Putamen (tissue), 1 donor: ENCODE measurements around the gene PTPN14.

Experiments
- DNase-seq: peaks from one replicate; pipeline ENCODE4 v3.0.0-alpha.2; 2016; ENCODE audit warnings: low spot score

The PTPN14 gene

DNA sequence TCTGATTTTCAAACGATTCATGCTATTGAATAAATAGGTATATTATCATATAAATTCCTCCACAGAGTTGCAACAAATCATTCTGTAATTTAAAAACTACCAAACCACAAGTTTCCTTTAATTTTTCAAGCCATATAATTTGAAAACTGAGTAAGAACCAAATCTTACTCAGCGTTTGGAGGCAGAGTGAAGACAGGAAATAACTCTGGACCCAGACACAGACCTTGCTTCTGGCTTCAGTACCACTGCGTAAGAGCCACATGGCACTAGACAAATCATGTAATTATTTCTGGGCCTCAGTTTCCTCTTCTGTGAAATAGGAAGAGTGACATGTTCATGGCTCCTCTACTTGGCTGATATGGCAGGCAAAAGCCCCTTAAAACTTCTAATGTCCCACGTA is 188.0 kb downstream of the PTPN14 start:
- DNase-seq = no peak

DNA sequence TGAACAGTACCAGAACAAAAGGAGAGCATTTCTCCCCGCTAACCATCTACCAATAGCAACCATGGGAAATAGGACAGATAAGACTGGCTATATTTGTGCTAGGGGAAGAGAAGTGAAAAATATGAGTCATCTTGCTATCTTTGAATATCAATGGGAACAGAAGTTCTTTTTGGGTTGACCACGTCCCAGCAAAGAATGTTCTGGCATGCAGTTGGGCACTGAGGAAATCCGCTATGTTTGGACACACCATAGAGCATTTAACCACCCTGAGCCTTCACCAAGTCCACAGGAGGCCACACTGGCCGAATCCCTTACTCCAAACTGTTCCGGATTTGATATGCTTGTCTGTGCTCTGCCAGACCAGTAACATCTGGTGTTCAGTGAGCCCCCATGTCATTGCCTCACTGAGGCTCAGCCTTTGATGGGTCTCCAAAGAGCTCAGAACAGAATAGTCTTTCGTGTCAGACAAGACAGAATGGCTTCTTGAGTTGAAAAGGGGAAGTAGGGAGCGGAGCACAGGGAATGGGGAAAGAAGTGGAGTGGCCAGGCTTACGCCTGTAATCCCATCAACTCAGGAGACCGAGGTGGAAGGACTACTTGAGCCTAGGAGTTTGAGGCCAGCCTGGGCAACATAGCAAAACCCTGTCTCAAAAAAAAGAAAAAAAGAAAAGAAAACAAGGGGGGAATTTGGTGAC is 189.1 kb downstream of the PTPN14 start:
- DNase-seq = peak; percentile 17

DNA sequence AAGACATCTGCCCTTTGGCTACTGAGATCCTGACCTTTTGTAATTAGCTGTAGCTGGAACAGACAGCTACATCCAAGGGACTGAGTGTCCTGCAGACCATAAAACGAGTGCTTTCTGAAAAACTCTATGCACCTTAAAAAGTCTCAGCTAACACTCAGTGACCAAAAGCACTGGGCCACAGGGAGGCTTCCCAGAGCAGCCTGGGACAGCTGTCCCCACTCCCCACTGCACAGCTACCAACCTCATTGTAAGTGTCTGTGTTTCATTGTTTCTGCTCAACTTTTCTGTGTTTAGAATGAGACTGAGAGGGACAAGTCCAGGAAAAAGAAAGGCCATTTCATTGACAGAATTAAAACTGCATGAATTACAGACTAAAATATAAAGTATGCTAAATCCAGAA is 189.8 kb downstream of the PTPN14 start:
- no peak for DNase-seq

DNA sequence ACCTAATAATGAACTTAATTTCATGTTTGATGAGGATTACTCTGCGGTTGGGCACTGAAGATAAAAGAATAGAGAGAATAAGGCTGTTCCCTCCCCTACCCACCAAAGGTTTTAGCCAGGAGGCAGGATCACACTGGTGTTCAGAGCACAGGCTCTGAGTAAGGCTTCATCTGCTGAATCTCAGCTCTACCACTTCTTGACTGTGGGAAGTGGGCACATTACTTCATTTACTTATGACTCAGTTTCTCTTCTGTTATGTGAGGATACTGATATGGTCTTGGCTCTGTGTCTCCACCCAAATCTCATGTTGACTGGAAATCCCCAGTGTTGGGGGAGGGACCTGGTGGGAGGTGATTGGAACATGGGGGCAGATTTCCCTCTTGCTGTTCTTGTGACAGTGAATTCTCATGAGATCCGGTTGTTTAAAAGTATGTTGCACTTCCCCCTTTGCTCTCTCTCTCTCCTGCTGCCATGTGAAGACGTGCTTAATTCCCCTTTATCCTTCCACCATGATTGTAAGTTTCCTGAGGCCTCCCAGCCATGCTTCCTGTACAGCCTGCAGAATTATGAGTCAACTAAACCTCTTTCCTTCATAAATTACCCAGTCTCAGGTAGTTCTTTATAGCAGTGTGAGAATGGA is 190.8 kb downstream of the PTPN14 start:
- DNase-seq = no peak

DNA sequence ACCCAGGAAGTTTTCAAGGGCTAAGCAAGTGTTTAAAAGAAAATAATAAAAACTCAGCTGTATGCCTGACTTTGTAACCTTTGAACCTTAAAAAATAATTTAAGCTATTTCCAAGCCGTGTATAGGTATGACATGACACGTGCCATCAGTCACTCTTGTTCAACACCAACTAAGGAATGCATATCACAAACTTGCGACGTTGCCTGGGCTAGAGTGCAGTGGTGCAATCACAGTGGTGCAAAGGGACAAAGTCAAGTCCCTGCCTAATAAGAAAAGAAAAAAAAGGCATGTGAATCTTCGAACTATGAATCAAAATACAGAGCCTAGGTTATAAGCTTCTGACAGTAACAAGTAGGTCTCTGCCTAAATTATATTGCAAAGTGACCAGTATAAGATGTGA is 191.3 kb downstream of the PTPN14 start:
- DNase-seq = no peak

DNA sequence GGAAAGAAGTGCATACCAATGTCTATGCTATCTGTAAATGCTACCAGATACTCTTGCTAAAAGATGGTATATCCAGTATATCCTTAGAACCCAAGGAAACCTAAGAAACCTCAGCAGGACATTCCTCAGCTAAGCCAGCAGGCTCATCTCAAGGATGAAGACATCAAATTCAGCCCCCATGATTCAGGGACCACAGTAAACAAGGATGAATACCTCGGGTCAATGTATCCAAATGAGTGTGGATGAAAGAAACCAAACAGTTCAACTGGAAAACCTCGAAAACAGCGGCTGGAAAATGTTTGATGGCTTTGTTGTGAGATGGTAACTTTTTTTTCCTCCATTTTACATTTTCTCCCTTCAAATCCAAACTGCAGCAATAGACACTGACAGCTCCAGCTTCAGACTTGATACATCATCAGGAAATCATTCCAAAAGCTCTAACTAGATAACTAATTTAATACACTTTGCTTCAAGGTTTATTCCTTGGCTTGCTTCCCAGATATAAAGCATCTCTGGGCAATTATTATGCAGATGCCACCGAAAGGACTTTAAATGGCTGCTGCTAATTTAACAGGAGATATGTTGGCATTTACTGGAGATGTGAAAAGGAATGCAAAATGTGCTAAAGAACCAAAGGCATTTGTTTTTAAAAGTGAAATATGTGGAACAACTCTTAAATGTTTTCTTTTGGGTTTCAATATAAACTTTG is 196.8 kb downstream of the PTPN14 start:
- no peak for DNase-seq

DNA sequence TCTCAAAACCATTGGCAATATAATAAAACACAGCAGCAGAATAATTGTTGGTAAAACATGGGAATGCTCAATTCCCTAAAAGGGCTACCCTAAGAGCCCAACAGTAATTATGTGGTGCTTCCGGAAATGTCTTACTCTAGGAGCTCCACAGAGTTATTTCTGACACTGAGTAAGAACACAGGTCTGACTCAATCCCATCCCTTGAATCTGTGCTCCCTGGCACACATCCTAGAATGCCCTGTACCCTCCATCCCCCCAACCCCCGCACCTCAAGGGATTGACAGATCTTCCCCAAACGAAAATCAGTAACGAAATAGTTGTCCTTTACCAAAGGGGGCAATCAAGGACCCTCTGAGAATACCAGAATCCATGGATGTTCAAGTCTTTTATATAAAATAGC is 198.6 kb downstream of the PTPN14 start:
- no peak for DNase-seq

DNA sequence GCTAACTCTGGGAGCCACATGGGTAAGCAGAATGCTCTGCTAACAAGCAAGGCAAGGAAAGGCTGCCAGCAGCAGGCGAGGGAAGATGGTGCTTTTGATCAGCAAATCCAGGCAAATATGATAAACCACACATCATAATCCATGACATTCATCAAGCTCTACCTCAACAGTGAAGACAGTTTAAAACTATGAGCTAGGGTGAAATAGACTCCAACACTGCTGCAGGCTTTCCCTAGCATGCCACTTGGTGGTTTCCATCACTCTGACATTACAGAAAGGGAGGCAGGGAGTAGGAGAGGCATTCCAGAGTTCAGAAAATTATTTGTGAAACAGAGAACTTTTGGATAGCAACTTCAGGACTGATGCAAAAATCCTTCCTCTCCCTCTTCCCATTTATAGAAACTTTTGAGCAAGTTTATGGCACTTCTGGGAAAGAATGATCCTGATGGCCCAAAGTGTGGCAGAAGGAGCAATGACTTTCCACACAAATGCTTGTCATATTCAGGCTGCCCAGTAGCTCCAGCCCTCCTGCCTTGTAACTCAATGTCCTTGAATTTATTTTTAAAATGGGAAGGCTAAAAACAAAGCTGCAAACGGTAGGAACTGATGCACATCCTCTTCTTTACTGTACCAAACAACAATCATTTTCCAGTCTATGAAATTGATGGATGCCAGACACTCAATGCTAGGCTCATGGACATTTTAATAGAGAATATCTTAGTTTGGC is 199.7 kb downstream of the PTPN14 start:
- DNase-seq = no peak

DNA sequence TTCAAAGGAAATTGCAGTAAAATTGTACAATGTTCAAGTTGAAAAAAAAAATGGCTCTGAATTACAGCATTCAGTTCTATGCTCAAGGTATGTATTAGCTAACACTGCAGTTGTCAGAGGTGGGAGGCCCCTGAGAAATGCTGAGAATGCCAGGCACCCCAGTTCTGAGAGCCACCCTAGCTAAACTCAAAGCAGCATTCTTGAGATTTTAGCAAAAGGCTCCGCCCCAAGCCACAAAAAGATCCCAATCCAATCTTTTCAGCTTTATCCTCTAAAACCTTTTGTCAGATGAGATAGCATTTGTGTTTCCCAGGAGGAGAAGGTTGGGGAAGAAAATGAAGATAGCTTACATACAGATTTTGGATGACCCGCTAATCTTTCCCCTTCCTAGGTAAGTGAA is 201.6 kb downstream of the PTPN14 start:
- DNase-seq = no peak

DNA sequence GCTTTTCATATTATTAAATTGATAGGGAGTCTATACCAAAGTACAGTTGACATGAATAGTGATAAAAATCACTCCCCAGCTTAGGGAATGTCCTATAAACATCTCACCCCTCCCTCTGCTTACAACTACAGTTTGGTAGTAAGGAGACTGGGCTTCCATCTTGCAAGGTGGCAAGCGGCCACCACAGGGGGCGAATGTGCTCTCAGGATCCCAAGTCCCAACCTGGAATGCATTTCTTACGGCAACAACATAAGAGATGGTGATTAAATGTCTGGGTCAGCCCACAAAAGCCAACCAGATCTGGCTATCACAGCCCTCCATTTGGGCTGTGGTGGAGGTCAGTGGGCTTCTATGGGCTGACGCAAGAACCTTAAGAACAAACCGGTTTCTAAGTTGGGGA is 202.4 kb downstream of the PTPN14 start:
- DNase-seq = no peak

DNA sequence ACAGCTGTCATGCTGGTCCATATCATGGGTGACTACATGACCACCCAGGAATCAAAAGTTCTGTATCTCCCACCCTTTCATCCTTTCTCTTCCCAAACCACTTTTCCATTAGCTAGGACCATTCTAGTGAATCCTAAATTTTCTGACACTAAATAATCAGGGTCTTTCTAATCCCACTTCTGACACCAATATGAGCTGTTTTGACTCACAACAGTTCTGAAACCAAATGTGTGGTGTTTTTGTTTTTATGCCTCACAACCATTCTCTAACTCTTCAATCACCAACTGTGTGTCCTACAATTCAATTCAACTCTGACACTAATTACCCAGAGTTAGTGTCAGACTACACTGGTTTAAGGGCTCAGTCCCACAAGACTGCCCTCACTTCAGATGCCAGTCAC is 206.5 kb downstream of the PTPN14 start:
- no peak for DNase-seq

DNA sequence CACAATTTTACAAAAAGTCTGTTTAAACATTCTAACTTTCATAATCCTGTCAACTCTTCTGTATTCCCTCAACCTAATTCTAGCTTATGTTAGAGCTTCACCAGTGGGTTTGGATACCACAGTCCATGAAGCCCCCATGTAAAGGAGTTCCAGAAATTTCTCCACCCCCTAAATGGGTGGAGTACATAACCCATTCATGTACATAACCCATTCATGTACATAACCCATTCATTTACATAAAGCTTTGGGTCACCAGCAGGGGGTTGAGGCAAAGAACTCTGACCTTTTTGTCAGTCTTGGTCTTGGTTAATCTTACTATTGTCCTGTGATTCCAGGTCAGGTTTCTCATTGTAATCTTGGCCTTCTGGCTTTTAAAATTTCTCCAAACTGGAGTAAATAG is 208.9 kb downstream of the PTPN14 start:
- no peak for DNase-seq

DNA sequence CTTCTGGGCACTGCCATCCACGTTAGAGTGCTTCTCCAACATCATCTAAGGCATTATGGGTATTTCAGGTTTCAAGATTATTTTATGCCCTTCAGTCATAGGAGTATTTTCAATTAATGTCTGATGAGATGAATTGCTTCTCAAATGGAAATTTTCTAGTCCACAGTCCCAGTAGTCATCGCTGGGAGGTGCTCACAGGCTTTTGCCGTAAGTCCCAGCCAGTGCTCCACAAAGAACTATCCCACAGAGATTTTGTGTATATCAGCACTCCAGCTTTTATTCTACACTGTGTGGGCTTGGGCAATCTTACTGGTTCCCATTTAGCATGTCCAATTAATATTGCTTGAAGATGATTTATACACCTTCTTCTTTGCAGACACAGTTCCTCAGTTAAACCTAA is 209.5 kb downstream of the PTPN14 start:
- DNase-seq = no peak

DNA sequence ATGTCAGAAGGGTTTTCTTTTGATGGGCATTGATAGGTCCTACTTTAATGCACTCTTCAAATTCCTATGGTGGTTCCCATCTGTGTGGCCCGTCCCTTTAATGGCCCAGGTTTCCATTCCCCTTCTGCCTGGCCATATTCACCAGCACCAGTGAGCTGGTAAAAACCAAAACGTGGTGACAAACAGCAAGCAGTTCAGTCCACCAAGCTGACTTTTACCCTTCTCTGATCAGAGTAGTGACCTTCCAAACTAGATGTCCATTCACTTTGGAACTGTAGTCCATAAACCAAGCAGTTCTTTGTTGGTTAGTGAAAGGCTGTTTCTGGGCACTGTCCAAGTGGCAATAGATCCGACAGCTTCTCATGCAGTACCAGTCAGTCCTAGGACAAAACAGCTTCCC is 209.9 kb downstream of the PTPN14 start:
- no peak for DNase-seq

DNA sequence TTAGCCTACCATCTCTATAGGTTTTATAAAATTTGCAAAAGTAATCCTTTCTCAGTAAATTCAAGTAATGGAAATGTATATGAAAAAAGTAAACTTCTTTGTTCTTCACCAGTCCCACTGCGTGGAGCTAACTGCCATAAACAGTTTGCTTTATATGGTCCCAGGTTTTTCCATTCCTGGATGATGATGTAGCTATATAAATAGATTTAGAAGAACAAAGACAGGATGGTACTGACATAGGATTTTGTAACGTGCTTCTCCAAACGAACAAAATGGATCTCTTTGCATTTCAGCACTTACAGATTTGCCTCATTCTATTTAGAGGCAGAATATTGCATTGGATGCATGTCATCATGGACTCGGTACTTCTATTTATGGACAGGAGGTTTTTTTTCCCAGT is 213.2 kb downstream of the PTPN14 start:
- no peak for DNase-seq

DNA sequence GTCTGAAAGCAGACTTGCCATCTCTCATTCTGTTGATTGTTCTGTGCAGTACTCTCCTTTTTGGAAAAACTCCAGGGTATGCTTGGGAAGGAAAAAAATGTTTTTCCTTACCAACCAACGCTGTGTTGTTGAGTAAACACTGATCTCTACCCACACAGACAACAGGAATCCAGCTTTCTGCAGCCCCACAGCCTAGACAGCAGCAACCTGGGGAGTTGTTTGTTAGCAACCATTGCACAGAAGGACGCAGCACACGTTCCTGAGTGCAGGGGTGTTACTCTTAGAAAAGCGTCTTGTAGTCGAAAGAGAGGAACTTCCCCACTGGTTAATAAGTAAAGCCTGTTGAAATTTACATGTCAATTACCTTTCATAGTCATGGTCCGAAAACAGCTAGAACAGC is 213.9 kb downstream of the PTPN14 start:
- no peak for DNase-seq

DNA sequence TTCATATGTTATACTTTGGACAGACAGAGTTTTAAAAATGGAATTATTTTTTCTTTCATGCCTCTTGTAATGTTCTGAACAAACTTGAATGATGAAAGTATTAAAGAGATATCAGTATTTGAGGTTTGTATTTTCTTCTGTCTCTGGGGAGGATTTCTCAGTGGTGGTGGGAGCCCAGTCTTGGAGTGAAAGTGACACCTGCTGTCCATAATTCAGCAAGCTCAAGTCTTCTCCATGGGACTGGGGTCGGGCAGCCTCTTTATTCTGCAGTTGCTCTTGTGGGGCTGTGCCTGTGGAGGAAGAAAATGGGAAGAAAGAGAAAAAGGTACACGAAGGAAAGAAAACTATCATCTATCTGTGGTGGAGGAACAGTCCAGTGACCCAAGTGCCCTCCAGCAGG is 214.4 kb downstream of the PTPN14 start:
- no peak for DNase-seq

DNA sequence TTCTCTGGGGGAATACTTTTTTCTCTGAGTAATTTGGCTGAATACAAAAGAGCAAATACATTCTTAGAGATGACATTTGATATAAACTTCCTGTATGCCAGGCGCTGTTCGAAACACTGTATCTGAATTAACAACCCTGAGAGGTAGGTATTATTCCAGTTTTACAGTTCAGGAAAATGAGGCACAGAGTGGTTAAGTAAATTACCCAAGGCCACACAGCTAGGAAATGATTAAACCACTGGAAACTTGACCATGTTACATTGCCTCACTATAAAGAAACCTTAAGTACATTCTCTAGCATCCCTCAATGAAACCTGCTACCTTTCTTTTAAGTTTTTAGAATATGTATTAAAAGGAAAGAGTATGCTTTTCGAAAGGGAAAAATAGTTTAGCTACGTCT is 215.8 kb downstream of the PTPN14 start:
- DNase-seq = no peak

DNA sequence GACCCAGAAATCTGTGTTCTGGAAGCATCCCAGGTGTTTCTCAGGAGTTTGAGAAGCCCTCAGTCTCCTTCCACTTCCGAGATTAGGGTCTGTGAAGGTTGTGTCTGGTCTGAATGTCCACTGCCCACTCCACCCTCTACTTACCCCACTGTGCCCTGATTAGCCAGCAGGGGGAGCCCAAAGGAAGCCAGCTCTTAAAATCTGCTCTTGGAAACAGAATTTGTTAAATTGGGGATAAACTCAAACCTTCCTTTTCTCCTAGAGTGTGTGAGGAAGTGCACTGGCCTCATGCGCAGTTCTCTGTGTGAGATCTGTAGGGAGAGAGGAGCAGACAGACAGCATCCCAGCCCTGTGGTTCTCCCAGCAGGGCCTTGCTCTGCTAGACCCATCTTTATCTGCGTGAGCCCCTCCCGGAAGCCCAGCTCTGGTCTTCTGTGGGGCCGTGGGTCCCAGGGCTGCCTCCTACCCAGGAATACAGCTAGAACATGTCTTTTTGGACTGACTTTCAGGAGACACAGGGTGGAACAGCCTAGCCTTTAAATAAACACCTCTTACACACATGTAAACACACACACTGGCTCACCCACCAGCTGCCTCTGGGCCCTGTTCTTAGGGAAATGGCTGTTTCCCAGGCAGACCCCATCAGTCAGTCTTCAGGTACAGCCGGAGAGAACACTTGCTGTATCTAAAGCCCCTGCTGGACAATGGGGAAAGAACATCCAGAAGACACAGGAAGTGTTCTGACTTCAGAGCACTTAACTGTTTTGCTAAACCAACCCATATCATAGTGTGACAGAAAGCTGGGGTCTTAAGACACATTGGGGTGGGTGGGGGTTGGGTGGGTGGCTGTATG is 218.2 kb downstream of the PTPN14 start:
- peak; percentile 37 for DNase-seq

DNA sequence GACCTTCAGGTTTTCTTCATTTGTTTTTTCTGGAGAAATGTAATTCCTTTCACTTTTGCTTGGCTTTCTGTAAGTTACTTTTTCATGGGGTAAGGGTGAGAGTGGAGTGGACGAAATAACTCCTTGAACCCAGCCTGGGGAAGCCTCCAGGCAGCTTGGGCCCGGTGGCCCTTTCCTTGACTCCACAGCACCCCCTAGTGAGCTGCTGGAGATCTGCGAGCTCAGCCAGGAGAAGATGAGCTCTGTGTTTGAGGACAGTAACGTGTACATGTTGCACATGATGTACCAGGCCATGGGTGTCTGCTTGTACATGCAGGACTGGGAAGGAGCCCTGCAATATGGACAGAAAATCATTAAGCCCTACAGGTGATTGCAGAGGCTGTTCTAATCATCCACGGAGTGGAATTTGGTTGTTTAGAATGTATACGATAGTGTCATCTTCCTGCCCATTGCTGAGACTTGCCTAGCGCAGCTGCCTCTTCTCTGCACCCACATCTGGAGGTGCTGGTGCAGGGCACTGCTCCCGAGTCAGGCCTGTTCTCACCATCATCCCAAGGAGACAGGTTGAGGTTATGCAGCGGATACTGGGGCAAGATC is 219.5 kb downstream of the PTPN14 start:
- DNase-seq = no peak

DNA sequence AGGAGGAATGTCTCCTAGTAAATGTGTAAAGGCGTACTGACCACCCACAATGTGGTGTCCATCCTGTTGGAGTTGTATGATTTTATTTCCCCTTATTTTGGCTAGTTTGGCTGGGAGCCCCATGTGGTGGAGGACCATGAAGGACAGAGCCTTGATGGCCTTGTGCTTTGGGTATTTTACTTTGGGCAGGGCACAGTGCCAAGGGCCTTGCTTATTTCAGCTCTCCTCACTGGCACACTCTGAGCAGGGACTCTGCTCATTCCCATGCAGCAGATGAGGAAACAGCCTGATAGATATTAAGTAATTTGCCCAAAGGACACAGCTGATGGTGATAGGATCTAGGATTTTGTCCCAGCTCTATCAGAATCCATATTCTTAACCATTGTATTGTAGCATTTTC is 220.2 kb downstream of the PTPN14 start:
- no peak for DNase-seq

DNA sequence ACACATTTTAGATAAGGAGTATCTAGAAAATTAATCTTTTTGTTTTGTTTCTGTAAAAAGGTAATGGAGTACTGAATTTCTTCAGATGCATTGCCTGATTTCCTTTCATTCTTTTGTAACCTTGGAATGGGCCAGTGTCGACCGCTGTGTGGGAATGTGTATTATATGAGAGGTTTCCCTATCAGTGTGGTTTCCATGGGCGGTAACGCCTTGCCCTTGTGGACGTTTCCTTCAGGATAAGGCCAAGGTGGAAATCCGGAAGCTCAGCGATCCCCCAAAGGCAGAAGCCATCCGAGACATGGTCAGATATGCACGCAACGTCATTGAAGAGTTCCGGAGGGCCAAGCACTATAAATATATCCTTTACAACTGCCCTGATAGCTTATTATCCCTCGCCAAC is 220.7 kb downstream of the PTPN14 start:
- no peak for DNase-seq
